ENCODE data around the gene HDAC4. TPM values are rescaled to one million over a fixed set of nuclear protein-coding genes. Genes with fewer than 3 reads are reported as not detected.

The HDAC4 gene
- polyA plus RNA-seq, 1 donor (not counting 4 experiments of a cell fraction or from before 2014, with no cell fraction given): 2.9 TPM

GRCh38 chr2:239343460-239343859 lies 57.4 kb downstream of the HDAC4 start:
- H3K9ac ChIP-seq (ENCODE audit: control insufficient read depth, extremely low read depth, insufficient read depth, low read length): no peak overlapping the region
- H3K27ac ChIP-seq (ENCODE audit: control insufficient read depth, insufficient read depth, low read length): no peak overlapping the region
- no peaks in the 10 kb centered on the region for H3K27me3 ChIP-seq (ENCODE audit: control insufficient read depth, extremely low read depth, insufficient read depth, low read length)
- H3K9me3 ChIP-seq (ENCODE audit: control insufficient read depth, low read depth, low read length): peaks cover 2% of the 10 kb centered on the region
- dilution Hi-C loops (cut with MboI; ENCODE audit: extremely low pct_ligation_motif_present, low sequenced_read_pairs): no loop called here
- no peaks in the 10 kb centered on the region for H3K4me1 ChIP-seq (ENCODE audit: control insufficient read depth, extremely low read depth, insufficient read depth, low read length)
- H3K79me2 ChIP-seq (ENCODE audit: control insufficient read depth, insufficient read depth, low read length): peaks cover 11% of the 10 kb centered on the region
- peaks cover 0 to 5% of the 10 kb centered on the region in 2 experiments for H3K36me3 ChIP-seq (ENCODE audit: control insufficient read depth in 2 of 2, extremely low read depth in 1 of 2, insufficient read depth in 2 of 2, low read length in 2 of 2)
- DNase-seq (ENCODE audit: low read depth, low spot score) (no peak), FAIRE-seq (no peak)
- no peaks in the 10 kb centered on the region for H4K20me1 ChIP-seq (ENCODE audit: control insufficient read depth, extremely low read depth, insufficient read depth, low read length)
- no peak overlapping the region for H3K4me2 ChIP-seq (ENCODE audit: control insufficient read depth, extremely low read depth, insufficient read depth, low read depth, low read length)
- TF ChIP-seq EZH2 (IDR thresholded peaks at IDR 0.05; ENCODE audit: low read length): no peak
- no peak for TF ChIP-seq CTCF (optimal IDR thresholded peaks at IDR 0.05 in 1 of 3, IDR thresholded peaks at IDR 0.05 in 1 of 3, conservative IDR thresholded peaks at IDR 0.05 in 1 of 3; ENCODE audit: extremely low read depth in 1 of 3, insufficient read depth in 2 of 3, low read length in 3 of 3)
- H2AFZ ChIP-seq (ENCODE audit: control insufficient read depth, low read length): no peak overlapping the region
- no peaks in the 10 kb centered on the region for H3K9me1 ChIP-seq (ENCODE audit: control insufficient read depth, extremely low read depth, insufficient read depth, low read length)
- no peak overlapping the region for H3K4me3 ChIP-seq (ENCODE audit: control insufficient read depth in 2 of 3, extremely low read depth in 1 of 3, insufficient read depth in 2 of 3, low read depth in 1 of 3, low read length in 3 of 3)

GRCh38 chr2:239341840-239342239 lies 59.0 kb downstream of the HDAC4 start:
- Histone ChIP-seq H3K4me1 (ENCODE audit: control insufficient read depth, extremely low read depth, insufficient read depth, low read length) (no peaks in the 10 kb centered on the region), H3K4me3 (ENCODE audit: control insufficient read depth in 2 of 3, extremely low read depth in 1 of 3, insufficient read depth in 2 of 3, low read depth in 1 of 3, low read length in 3 of 3) (no peak overlapping the region), H3K79me2 (ENCODE audit: control insufficient read depth, insufficient read depth, low read length) (peaks cover 10% of the 10 kb centered on the region), H3K27me3 (ENCODE audit: control insufficient read depth, extremely low read depth, insufficient read depth, low read length) (no peaks in the 10 kb centered on the region), H3K9me1 (ENCODE audit: control insufficient read depth, extremely low read depth, insufficient read depth, low read length) (no peaks in the 10 kb centered on the region), H3K4me2 (ENCODE audit: control insufficient read depth, extremely low read depth, insufficient read depth, low read depth, low read length) (no peak overlapping the region), H2AFZ (ENCODE audit: control insufficient read depth, low read length) (no peak overlapping the region), H3K27ac (ENCODE audit: control insufficient read depth, insufficient read depth, low read length) (no peak overlapping the region), H4K20me1 (ENCODE audit: control insufficient read depth, extremely low read depth, insufficient read depth, low read length) (no peaks in the 10 kb centered on the region), H3K9ac (ENCODE audit: control insufficient read depth, extremely low read depth, insufficient read depth, low read length) (no peak overlapping the region), H3K36me3 (ENCODE audit: control insufficient read depth in 2 of 2, extremely low read depth in 1 of 2, insufficient read depth in 2 of 2, low read length in 2 of 2) (peaks cover 0 to 5% of the 10 kb centered on the region in 2 experiments), H3K9me3 (ENCODE audit: control insufficient read depth, low read depth, low read length) (no peaks in the 10 kb centered on the region)
- no peak for DNase-seq (ENCODE audit: low read depth, low spot score)
- dilution Hi-C loops (cut with MboI; ENCODE audit: extremely low pct_ligation_motif_present, low sequenced_read_pairs): no loop called here
- FAIRE-seq: no peak
- TF ChIP-seq EZH2 (IDR thresholded peaks at IDR 0.05; ENCODE audit: low read length): no peak
- TF ChIP-seq CTCF (optimal IDR thresholded peaks at IDR 0.05 in 1 of 3, IDR thresholded peaks at IDR 0.05 in 1 of 3, conservative IDR thresholded peaks at IDR 0.05 in 1 of 3; ENCODE audit: extremely low read depth in 1 of 3, insufficient read depth in 2 of 3, low read length in 3 of 3): no peak
